HEK293 (cell line): ENCODE data around the gene KRTAP10-4.

Source experiments
- CTCF ChIA-PET: fragments of 350-600 bp; formaldehyde crosslinking; extraction: SDS; loops from one replicate; lab custom pipeline; 2021; ENCODE audit warnings: antibody characterized with exemption; lab: Yijun Ruan, JAX
- POLR2A ChIA-PET: fragments of 300-600 bp; formaldehyde crosslinking; extraction: SDS; loops from one replicate; lab custom pipeline; 2020; ENCODE audit warnings: antibody characterized with exemption, inconsistent platforms; lab: Yijun Ruan, JAX
- H3K27ac ChIP-seq: fragments of 200-500 bp; sonication (Bioruptor generic); 2 replicates; pipeline ENCODE4 v1.5.1; 2014; ENCODE audit warnings: low read depth, low read length, control low read depth, inconsistent platforms; ENCODE audit errors: extremely low read depth
- H3K36me3 ChIP-seq, 2 experiments: fragments of 200-500 bp in 1 of 2; sonication (Bioruptor generic) in 1 of 2; 1 replicate in 1 of 2; 2 replicates in 1 of 2; pipeline ENCODE4 v1.5.1; 2014 to 2017; ENCODE audit warnings: inconsistent platforms in 2 of 2, low read length in 2 of 2; ENCODE audit not compliant: control insufficient read depth in 2 of 2, insufficient read depth in 1 of 2
- H3K4me1 ChIP-seq: fragments of 200-500 bp; sonication (Bioruptor generic); 2 replicates; pipeline ENCODE4 v1.5.1; 2014; ENCODE audit warnings: mild to moderate bottlenecking, low read length, inconsistent platforms; ENCODE audit not compliant: control insufficient read depth, insufficient read depth
- H3K4me3 ChIP-seq: 2 replicates; pipeline ENCODE4 v1.5.1; 2011; ENCODE audit warnings: low read depth, mild to moderate bottlenecking, control low read depth, low read length, moderate library complexity
- H3K9me3 ChIP-seq: fragments of 200-500 bp; sonication (Bioruptor generic); 2 replicates; pipeline ENCODE4 v1.5.1; 2014; ENCODE audit warnings: low read depth, low read length, inconsistent platforms; ENCODE audit not compliant: control insufficient read depth, insufficient read depth
- ATF2 ChIP-seq: fragments of 450-650 bp; formaldehyde crosslinking; IDR thresholded peaks from 2 replicates; pipeline ENCODE4 v1.5.1; 2016; ENCODE audit warnings: missing biosample characterization, missing genetic modification characterization, low read depth
- EGR2 ChIP-seq: fragments of 450-650 bp; formaldehyde crosslinking; IDR thresholded peaks from 2 replicates; pipeline ENCODE4 v1.5.1; 2016; ENCODE audit warnings: low read depth, missing biosample characterization, missing genetic modification characterization
- HOXA7 ChIP-seq: sonication (generic); formaldehyde crosslinking; IDR thresholded peaks from 2 replicates; pipeline ENCODE4 v1.8.1; 2022; ENCODE audit warnings: missing genetic modification reagents, borderline replicate concordance
- HOXC10 ChIP-seq: sonication (generic); formaldehyde crosslinking; IDR thresholded peaks from 2 replicates; pipeline ENCODE4 v1.8.1; 2023; ENCODE audit warnings: mild to moderate bottlenecking, missing genetic modification reagents
- KLF1 ChIP-seq: fragments of 450-650 bp; formaldehyde crosslinking; IDR thresholded peaks from 2 replicates; pipeline ENCODE4 v1.5.1; 2016; ENCODE audit warnings: missing biosample characterization, missing genetic modification characterization
- KLF8 ChIP-seq: fragments of 450-650 bp; formaldehyde crosslinking; IDR thresholded peaks from 2 replicates; pipeline ENCODE4 v1.5.1; 2016; ENCODE audit warnings: missing biosample characterization, missing genetic modification characterization
- MYNN ChIP-seq: fragments of 450-650 bp; formaldehyde crosslinking; IDR thresholded peaks from 2 replicates; pipeline ENCODE4 v1.5.1; 2016; ENCODE audit warnings: missing biosample characterization, missing genetic modification characterization, borderline replicate concordance
- PRDM4 ChIP-seq: fragments of 450-650 bp; formaldehyde crosslinking; IDR thresholded peaks from 2 replicates; pipeline ENCODE4 v1.5.1; 2017; ENCODE audit warnings: missing biosample characterization, missing genetic modification characterization
- SP3 ChIP-seq: fragments of 450-650 bp; formaldehyde crosslinking; IDR thresholded peaks from 2 replicates; pipeline ENCODE4 v1.5.1; 2016; ENCODE audit warnings: missing biosample characterization, missing genetic modification characterization
- ZBTB48 ChIP-seq: fragments of 450-650 bp; formaldehyde crosslinking; IDR thresholded peaks from 2 replicates; pipeline ENCODE4 v1.5.1; 2016; ENCODE audit warnings: missing biosample characterization, missing genetic modification characterization
- ZFHX2 ChIP-seq: fragments of 450-650 bp; formaldehyde crosslinking; conservative IDR thresholded peaks from 2 replicates; pipeline ENCODE4 v1.5.1; 2016; ENCODE audit warnings: missing biosample characterization, missing genetic modification characterization
- ZIC2 ChIP-seq: fragments of 450-650 bp; formaldehyde crosslinking; IDR thresholded peaks from 2 replicates; pipeline ENCODE4 v1.5.1; 2016; ENCODE audit warnings: missing biosample characterization, missing genetic modification characterization
- ZNF138 ChIP-seq: fragments of 450-650 bp; formaldehyde crosslinking; IDR thresholded peaks from 2 replicates; pipeline ENCODE4 v1.5.1; 2016; ENCODE audit warnings: missing biosample characterization, missing genetic modification characterization, borderline replicate concordance
- ZNF140 ChIP-seq: fragments of 450-650 bp; formaldehyde crosslinking; IDR thresholded peaks from 2 replicates; pipeline ENCODE4 v1.5.1; 2016; ENCODE audit warnings: missing biosample characterization, missing genetic modification characterization
- ZNF146 ChIP-seq: fragments of 450-650 bp; formaldehyde crosslinking; IDR thresholded peaks from 2 replicates; pipeline ENCODE4 v1.5.1; 2016; ENCODE audit warnings: missing biosample characterization, missing genetic modification characterization
- ZNF155 ChIP-seq: fragments of 450-650 bp; formaldehyde crosslinking; IDR thresholded peaks from 2 replicates; pipeline ENCODE4 v1.5.1; 2016; ENCODE audit warnings: missing biosample characterization, missing genetic modification characterization
- ZNF174 ChIP-seq: fragments of 450-650 bp; formaldehyde crosslinking; IDR thresholded peaks from 2 replicates; pipeline ENCODE4 v1.5.0; 2017; ENCODE audit warnings: missing biosample characterization, mild to moderate bottlenecking, missing genetic modification characterization
- ZNF19 ChIP-seq: fragments of 450-650 bp; formaldehyde crosslinking; IDR thresholded peaks from 2 replicates; pipeline ENCODE4; 2016; ENCODE audit warnings: missing biosample characterization, missing genetic modification characterization, low read depth
- ZNF280D ChIP-seq: fragments of 450-650 bp; formaldehyde crosslinking; IDR thresholded peaks from 2 replicates; pipeline ENCODE4 v1.5.1; 2016; ENCODE audit warnings: missing biosample characterization, missing genetic modification characterization
- ZNF354C ChIP-seq: fragments of 450-650 bp; formaldehyde crosslinking; IDR thresholded peaks from 2 replicates; pipeline ENCODE4 v1.5.1; 2016; ENCODE audit warnings: missing biosample characterization, missing genetic modification characterization, low read depth, borderline replicate concordance
- ZNF510 ChIP-seq: fragments of 450-650 bp; formaldehyde crosslinking; IDR thresholded peaks from 2 replicates; pipeline ENCODE4 v1.5.1; 2018; ENCODE audit warnings: mild to moderate bottlenecking, missing genetic modification characterization, missing biosample characterization; ENCODE audit not compliant: insufficient replicate concordance
- ZNF514 ChIP-seq: fragments of 450-650 bp; formaldehyde crosslinking; IDR thresholded peaks from 2 replicates; pipeline ENCODE4 v1.5.1; 2016; ENCODE audit warnings: missing biosample characterization, missing genetic modification characterization
- ZNF701 ChIP-seq: fragments of 450-650 bp; formaldehyde crosslinking; IDR thresholded peaks from 2 replicates; pipeline ENCODE4 v1.5.1; 2016; ENCODE audit warnings: missing biosample characterization, missing genetic modification characterization
- ZNF785 ChIP-seq: fragments of 450-650 bp; formaldehyde crosslinking; IDR thresholded peaks from 2 replicates; pipeline ENCODE4 v1.5.1; 2016; ENCODE audit warnings: missing biosample characterization, missing genetic modification characterization
- TF ChIP-seq, protein P1 (sequence below): fragments of 450-650 bp; formaldehyde crosslinking; IDR thresholded peaks from 2 replicates; pipeline ENCODE4 v1.5.1; 2016; ENCODE audit warnings: missing biosample characterization, missing genetic modification characterization
- TF ChIP-seq, protein P2 (sequence below): fragments of 450-650 bp; formaldehyde crosslinking; IDR thresholded peaks from 2 replicates; pipeline ENCODE4 v1.5.1; 2017; ENCODE audit warnings: missing biosample characterization, missing genetic modification characterization
- TF ChIP-seq, protein P3 (sequence below): sonication (generic); formaldehyde crosslinking; IDR thresholded peaks from 2 replicates; pipeline ENCODE4 v1.8.1; 2022; ENCODE audit warnings: mild to moderate bottlenecking, moderate library complexity, missing genetic modification reagents

The KRTAP10-4 gene

GRCh38 chr21:44550807-44551206 is 22.7 kb upstream of the KRTAP10-4 start (continued):
- TF ChIP-seq, protein P1, sequence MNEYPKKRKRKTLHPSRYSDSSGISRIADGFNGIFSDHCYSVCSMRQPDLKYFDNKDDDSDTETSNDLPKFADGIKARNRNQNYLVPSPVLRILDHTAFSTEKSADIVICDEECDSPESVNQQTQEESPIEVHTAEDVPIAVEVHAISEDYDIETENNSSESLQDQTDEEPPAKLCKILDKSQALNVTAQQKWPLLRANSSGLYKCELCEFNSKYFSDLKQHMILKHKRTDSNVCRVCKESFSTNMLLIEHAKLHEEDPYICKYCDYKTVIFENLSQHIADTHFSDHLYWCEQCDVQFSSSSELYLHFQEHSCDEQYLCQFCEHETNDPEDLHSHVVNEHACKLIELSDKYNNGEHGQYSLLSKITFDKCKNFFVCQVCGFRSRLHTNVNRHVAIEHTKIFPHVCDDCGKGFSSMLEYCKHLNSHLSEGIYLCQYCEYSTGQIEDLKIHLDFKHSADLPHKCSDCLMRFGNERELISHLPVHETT: no peak
- TF ChIP-seq, protein P2, sequence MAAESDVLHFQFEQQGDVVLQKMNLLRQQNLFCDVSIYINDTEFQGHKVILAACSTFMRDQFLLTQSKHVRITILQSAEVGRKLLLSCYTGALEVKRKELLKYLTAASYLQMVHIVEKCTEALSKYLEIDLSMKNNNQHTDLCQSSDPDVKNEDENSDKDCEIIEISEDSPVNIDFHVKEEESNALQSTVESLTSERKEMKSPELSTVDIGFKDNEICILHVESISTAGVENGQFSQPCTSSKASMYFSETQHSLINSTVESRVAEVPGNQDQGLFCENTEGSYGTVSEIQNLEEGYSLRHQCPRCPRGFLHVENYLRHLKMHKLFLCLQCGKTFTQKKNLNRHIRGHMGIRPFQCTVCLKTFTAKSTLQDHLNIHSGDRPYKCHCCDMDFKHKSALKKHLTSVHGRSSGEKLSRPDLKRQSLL (tag by site-specific recombination): no peak
- no peak for TF ChIP-seq KLF8

- Histone ChIP-seq H3K4me1 (no peaks in the 10 kb centered on the region), H3K4me3 (no peak within 1 kb of the TSS), H3K36me3 (no peaks in the 10 kb centered on the region), H3K27ac (no peak within 1 kb of the TSS), H3K9me3 (no peaks in the 10 kb centered on the region)
- POLR2A ChIA-PET: no interaction called here
- TF ChIP-seq ATF2 (no peak), ZNF19 (tag by site-specific recombination) (no peak), MYNN (tag by site-specific recombination) (no peak), ZNF140 (tag by site-specific recombination) (no peak), HOXC10 (CRISPR knock-in tag) (no peak), SP3 (tag by site-specific recombination) (no peak), EGR2 (tag by site-specific recombination) (peak; percentile 47; the same call in 1 of the 2 replicates), HOXA7 (CRISPR knock-in tag) (no peak), ZNF174 (tag by site-specific recombination) (no peak), ZBTB48 (no peak), ZNF510 (tag by site-specific recombination) (no peak), ZNF701 (tag by site-specific recombination) (no peak), ZNF354C (no peak), ZNF785 (tag by site-specific recombination) (no peak), ZFHX2 (tag by site-specific recombination) (peak; percentile 48), PRDM4 (tag by site-specific recombination) (no peak), ZNF138 (tag by site-specific recombination) (no peak), KLF1 (tag by site-specific recombination) (no peak), ZNF146 (tag by site-specific recombination) (no peak), ZNF155 (no peak), ZIC2 (tag by site-specific recombination) (peak; percentile 89), ZNF280D (no peak), ZNF514 (tag by site-specific recombination) (no peak)
- TF ChIP-seq, protein P3, sequence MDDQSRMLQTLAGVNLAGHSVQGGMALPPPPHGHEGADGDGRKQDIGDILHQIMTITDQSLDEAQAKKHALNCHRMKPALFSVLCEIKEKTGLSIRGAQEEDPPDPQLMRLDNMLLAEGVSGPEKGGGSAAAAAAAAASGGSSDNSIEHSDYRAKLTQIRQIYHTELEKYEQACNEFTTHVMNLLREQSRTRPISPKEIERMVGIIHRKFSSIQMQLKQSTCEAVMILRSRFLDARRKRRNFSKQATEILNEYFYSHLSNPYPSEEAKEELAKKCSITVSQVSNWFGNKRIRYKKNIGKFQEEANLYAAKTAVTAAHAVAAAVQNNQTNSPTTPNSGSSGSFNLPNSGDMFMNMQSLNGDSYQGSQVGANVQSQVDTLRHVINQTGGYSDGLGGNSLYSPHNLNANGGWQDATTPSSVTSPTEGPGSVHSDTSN (CRISPR knock-in tag): no peak
- CTCF ChIA-PET: no interaction called here
Observed at GRCh38 chr21:44551340-44551961, 22.1 kb upstream of the KRTAP10-4 start, which contains the start of gene KRTAP10-2. Gene KRTAP10-2 (minus strand): TSS chr21:44551505. CDS start chr21:44551458, 47 bp downstream.
